ENCODE data around the gene LRRC4C.

Gene LRRC4C

GRCh38 chr11:40445391-40445790 is 1014.1 kb downstream of the LRRC4C start:
- peak; percentile 80 for DNase-seq (ENCODE audit: low read depth)

- no peak for DNase-seq (ENCODE audit: low read depth)
Observed at GRCh38 chr11:40444151-40444550, 1015.3 kb downstream of the LRRC4C start.

- DNase-seq (ENCODE audit: low read depth): no peak
Observed at GRCh38 chr11:40435344-40435743, 1024.1 kb downstream of the LRRC4C start.

DNA sequence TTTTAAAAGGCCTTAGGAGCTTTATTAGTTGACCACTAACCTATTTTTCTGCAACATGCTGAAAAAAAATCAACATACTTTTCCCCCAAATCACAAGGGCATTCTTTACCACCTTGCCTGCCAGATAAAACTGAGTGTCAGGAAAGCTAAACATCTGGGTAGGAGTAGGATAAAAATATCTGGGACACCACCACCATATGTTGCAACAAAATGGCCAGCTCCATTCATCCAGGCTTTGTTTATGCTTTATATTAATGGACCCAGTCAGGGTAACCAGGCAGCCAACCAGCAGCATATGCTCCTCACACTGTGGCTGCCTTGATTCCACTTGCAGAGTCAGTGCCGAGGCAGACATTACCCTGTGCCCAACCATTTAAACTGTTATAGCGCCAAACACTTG is 1024.5 kb downstream of the LRRC4C start:
- DNase-seq (ENCODE audit: low read depth): no peak

DNA sequence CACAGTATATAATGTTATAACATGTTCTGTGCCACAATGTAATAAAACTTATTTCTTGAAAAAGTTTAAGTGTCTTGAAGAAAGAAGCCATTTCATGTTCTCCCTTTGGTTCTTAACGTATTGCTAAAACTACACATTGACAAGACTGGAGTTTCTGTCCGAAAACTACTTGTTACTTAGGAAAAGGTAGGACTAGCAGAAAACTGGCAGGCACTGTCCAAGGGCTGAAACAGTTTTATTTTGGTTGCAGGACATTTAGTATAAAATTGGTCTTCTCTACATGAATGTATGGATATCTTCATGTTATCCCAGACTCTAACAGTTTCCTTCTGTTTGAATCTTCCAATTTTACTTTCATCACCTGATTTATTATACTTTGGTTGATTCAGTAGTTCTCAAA is 1027.1 kb downstream of the LRRC4C start:
- DNase-seq (ENCODE audit: low read depth): no peak

GRCh38 chr11:40425168-40425567 is 1034.3 kb downstream of the LRRC4C start:
- peak; percentile 29 for DNase-seq (ENCODE audit: low read depth)

DNA sequence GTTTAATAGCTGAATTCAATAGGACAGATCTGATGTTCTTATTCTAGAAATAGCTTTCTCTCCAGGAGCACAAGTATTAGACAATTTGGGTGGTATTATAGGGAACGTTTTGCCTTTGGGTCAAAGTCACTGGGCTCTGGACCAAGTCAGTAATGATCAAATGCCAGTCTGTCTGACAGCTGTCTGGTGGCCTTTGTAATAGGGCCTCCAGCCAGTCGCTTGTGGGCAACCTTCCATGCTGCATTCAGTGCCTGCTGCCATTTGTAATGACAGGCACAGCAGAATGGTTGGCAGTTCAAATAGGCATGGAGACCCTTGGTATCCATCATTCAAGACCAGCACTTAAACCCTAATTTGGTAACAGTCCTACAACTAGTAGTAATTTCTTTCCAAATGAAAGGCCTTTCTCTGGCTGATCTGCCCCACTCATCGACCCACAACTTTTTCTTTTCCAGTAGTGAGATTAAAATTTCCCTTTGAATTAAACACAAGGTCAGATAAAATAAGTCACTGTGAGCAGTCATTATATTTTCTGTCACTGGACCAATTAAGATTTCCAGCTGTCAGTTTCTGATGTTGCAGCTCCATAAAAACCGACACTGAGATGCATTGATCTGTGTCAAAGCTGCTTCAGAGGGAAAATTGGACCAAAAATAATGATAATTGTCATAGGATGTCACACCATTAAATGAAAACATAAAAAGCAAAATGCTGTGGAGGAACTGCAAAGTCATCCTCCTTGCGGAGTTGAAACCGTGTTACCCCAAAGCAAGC is 1038.1 kb downstream of the LRRC4C start:
- DNase-seq (ENCODE audit: low read depth): no peak

DNA sequence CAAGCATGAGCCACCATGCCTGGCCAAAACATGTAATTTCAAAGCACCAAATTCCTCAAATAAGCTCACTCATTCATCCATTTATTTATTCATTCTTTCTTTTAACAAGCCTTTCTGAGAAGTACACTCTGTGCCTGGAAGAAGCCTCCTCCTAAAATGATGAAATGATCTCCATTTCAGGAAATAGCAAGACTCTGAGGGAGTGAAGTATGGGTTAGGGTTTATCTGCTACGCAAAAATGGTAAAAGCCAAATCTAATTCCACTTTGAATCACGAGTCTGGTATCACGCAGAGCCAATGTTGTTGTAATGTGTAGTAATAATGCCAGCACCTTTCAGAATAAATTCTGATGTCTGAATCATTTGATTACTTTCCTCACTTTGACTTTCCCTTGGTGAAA is 1041.8 kb downstream of the LRRC4C start:
- no peak for DNase-seq (ENCODE audit: low read depth)

DNA sequence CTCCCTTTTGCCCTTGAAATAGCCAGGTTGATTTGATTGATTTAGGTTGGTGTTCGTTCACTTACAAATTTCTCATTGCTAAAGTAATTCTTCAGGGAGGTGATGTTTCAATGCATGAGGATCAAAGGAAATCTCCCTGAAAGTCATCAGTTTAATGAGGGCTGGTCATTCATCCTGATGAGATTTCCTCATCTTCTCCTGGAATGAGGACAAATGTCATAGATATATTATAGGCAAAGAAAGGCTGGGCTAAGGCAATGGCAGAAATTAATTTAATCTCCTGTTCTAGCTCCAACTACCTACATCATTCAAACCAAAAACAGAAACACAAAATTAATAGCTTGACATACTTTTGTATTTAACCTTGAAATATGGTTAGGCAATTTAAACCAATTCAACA is 1052.1 kb downstream of the LRRC4C start:
- no peak for DNase-seq (ENCODE audit: low read depth)

DNA sequence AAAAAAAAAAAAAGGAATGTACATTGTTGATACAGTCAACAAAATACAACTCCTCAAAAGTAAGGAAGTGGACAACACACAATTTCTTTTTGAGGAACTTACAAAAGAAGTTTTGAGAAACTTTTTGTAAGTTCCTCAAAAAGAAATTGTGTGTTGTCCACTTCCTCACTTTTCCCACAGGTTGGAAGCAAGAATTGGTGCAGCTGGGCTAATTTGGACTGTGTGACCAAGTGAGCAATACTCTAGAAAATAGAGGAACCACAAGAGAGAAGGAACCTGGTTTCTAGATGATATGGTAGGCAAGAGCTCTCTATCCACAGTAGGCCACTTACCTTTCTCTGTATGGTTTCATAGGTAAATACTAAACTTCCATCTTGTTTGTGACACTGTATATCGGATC is 1053.8 kb downstream of the LRRC4C start:
- no peak for DNase-seq (ENCODE audit: low read depth)

- peak; percentile 65 for DNase-seq (ENCODE audit: low read depth)
Observed at GRCh38 chr11:40403321-40403720, 1056.1 kb downstream of the LRRC4C start.

DNA sequence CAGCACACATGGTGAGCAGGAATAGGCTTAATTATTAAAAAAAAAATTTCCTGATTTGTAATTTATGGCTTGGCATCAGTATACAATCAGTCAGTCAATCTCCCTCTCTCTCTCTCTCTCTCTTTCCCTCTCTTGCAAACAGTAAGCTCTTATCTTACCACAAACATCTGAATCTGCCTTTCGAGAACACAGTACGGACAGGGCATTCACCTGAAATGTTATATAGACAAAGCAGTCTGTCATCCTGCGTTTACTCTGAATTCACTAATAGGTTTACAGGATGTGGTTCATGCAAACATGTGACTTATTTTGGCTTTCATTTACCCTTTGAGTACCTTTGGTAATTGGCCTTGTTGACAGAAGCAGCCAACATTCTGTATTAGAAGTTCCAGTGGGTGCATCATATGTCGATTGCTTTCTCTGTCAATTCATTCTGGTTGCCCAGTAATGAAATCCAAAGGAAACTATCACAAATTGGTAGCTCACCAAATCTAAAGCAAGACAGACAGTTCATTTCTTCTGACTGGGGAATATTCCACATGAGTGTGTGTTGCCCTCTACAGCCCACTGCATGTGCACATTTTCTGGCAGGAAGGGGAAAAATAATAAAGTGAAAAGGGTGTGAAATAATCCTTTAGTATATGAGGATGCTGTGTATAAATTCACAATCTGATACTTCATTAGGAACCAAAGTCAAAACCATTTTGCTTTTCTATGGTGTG is 1058.2 kb downstream of the LRRC4C start:
- no peak for DNase-seq (ENCODE audit: low read depth)

GRCh38 chr11:40397141-40397540 is 1062.3 kb downstream of the LRRC4C start:
- no peak for DNase-seq (ENCODE audit: low read depth)

GRCh38 chr11:40393511-40393910 is 1065.9 kb downstream of the LRRC4C start:
- no peak for DNase-seq (ENCODE audit: low read depth)

DNA sequence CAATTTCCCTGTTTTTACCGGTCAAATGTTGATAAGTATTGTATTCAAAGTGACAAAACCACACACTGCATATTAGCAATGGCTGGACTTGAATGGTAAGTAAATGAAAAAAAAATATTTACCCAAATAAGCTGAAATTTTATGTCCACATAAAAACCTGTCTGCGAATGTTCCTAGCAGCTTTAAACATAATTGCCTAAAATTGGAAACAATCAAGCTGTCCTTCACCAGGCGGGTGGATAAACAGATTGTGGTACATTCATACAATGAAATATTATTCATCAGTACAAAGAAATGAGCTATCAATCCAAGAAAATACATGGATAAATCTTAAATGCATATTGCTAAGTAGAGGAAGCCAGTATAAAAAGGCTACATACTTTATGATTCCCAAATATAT is 1067.8 kb downstream of the LRRC4C start:
- no peak for DNase-seq (ENCODE audit: low read depth)

DNA sequence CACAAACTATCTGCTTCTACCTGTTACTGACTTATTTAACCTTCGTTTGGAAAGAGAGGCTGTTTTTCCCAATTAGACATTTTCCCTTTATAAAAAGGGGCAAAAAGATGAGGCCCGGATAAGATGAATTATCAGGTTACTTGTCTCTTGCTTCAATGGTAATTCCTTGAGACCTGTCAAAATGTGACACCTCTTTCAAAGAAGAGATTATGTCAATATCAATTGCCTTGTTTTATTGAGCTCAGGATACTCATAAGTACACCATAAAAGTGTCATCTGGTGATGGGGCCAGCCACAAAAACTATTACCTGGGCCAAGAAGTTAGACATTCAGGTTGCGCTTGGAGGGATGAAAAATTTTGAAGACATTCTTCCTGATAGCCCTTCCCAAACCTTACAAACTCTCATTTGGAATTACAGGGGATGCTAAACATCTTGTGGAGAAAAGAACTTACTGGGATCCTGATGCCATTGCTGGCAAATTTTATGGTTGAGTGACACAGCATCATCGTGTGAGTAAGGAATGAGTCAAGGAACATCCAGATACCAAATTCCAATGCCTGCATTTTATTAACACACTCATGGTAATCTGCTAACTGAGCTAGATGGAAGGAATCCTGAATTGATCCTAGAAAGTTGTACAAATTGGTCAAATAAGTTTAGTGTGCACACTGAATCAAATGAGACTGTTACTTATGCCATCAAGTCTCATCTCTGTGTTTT is 1071.2 kb downstream of the LRRC4C start:
- DNase-seq (ENCODE audit: low read depth): peak; percentile 85

DNA sequence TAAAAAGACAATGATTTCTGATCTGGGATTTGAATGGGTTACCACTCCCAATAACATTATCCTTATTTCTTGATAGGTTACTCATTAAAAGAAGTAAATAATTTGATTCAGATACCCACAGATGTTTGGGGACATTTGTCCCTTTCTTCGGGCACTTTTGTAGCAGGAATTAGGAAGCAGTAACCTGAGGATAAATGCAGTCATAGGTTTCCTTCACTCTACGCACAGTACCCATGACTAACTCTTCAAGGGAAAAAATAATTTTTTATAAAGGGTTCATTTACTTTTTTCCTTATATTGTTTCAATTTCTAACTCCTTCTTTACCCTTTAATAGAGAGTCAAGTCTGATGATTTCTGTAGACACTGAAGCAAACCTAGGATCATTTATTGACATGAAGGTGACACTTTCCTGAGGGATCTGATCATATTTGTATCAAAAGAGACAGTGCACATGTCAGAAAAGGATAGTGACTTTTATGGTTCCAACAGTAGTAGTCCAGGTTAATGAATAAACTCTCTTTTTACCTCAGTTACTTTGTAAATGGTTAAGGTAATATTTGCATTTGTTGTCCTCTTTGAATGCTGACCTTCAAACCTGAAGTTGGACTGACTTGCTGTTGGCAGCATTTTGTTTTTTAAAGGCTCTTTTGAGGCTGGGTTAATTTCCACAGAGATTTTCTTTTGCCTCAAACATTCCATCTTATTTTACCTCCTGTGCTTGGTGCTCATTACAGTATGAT is 1072.0 kb downstream of the LRRC4C start:
- DNase-seq (ENCODE audit: low read depth): no peak

GRCh38 chr11:40384991-40385390 is 1074.5 kb downstream of the LRRC4C start:
- peak; percentile 83 for DNase-seq (ENCODE audit: low read depth)

DNA sequence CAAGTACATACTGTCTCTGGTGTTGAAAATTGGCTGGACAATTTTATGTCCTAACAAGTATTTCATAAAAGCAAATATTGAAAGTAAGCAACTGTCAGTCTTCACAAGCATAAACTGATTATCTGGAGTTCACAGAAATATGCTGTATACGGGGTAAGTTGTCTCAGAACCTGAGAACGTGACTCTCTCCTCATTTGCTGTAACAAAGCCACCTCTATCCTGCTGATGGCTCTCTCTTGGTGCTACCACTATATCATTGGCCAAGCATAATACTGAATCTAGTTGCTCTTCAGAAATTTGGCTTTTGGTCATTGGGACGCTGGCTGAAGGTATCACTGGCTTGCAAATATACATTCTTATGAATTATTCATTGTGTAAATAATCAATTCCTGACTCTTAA is 1078.0 kb downstream of the LRRC4C start:
- no peak for DNase-seq (ENCODE audit: low read depth)

DNA sequence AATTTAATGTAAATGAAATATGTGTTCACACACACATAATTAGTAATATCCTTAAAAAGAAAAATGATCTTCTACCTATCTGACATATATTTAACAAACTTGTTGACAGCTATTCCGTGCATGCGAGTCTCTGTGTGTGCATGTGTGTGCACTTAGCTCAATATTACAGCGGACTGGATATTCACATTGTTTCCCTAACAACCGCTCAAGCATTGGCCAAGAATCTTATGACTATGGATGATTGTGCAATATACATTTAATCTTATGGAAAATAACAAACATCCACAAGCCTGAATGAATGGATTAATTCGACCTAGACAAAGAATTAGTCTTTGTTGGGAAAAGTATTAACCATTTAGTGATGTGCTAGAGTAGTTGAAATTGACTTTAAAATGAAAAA is 1078.6 kb downstream of the LRRC4C start:
- no peak for DNase-seq (ENCODE audit: low read depth)

- no peak for DNase-seq (ENCODE audit: low read depth)
Observed at GRCh38 chr11:40376331-40376730, 1083.1 kb downstream of the LRRC4C start.

Data from ELR (cell line).